Raji (cell line): ENCODE results near the gene GGTLC1.

Experiments used
- POLR2A ChIP-seq: IDR thresholded peaks from 2 replicates; pipeline ENCODE4 v1.6.1; 2011; ENCODE audit warnings: low read depth, low read length, control low read depth; ENCODE audit not compliant: insufficient read depth

Gene GGTLC1

GRCh38 chr20:23946206-23946605 lies 42.4 kb downstream of the GGTLC1 start:
- TF ChIP-seq POLR2A, result no peak

GRCh38 chr20:23943304-23943703 lies 45.3 kb downstream of the GGTLC1 start:
- TF ChIP-seq POLR2A, result no peak

- TF ChIP-seq POLR2A, result no peak
These were observed 48.9 kb downstream of the GGTLC1 start for GRCh38 chr20:23939641-23940040.

- TF ChIP-seq POLR2A, result no peak
These were observed 49.5 kb downstream of the GGTLC1 start for GRCh38 chr20:23939063-23939462.

GRCh38 chr20:23938118-23938438 lies 50.5 kb downstream of the GGTLC1 start:
- TF ChIP-seq POLR2A, result no peak

GRCh38 chr20:23937303-23938117 lies 51.1 kb downstream of the GGTLC1 start:
- no peak for TF ChIP-seq POLR2A
